ENCODE data around the gene RUNX1.

The RUNX1 gene

DNA sequence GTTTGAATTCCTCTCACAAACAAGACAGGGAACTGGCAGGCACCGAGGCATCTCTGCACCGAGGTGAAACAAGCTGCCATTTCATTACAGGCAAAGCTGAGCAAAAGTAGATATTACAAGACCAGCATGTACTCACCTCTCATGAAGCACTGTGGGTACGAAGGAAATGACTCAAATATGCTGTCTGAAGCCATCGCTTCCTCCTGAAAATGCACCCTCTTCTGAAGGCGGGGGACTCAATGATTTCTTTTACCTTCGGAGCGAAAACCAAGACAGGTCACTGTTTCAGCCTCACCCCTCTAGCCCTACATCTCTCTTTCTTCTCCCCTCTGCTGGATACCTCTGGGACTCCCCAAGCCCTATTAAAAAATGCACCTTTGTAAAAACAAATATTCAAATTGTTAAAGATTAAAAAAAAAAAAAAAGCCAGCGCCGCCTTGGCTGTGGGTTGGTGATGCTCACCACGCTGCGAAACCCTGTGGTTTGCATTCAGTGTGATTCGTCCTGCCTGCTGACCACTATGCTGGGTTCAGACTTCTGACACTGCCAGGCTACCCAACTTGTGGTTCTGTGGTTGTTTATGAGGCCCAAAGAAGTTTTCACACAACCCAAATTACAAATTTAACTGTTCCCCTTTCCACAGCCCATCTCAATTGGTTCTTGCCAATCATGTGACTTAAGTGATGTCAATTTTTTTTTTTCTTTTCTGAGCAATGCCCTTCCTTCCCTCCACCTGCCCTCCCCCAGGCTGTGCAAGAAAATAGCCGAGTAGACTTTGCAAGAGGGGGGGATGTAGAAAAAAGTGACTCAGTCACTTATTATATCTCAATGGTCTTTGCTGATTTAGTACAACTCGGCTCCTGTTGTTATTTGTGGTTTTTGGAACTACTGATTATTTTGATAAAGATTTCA lies at the start of gene RUNX1:
RUNX1 (minus strand) TSS at position 597 of the 912 bp plus-strand sequence.
- H3K27ac ChIP-seq: peak within 1 kb of the TSS; percentile 94
- H3K9me3 ChIP-seq: no peaks in the 10 kb centered on the region
- peak within 1 kb of the TSS; percentile 74 to 83 for H3K4me3 ChIP-seq (ENCODE audit: low read depth in 1 of 2, low read length in 1 of 2)
- peaks cover 68 to 74% of the 10 kb centered on the region in 2 experiments for H3K4me1 ChIP-seq (ENCODE audit: control insufficient read depth in 1 of 2, insufficient read depth in 1 of 2, low read depth in 1 of 2, low read length in 1 of 2)
- H3K36me3 ChIP-seq: no peaks in the 10 kb centered on the region
- H3K27me3 ChIP-seq: no peaks in the 10 kb centered on the region
- TF ChIP-seq, protein P1, sequence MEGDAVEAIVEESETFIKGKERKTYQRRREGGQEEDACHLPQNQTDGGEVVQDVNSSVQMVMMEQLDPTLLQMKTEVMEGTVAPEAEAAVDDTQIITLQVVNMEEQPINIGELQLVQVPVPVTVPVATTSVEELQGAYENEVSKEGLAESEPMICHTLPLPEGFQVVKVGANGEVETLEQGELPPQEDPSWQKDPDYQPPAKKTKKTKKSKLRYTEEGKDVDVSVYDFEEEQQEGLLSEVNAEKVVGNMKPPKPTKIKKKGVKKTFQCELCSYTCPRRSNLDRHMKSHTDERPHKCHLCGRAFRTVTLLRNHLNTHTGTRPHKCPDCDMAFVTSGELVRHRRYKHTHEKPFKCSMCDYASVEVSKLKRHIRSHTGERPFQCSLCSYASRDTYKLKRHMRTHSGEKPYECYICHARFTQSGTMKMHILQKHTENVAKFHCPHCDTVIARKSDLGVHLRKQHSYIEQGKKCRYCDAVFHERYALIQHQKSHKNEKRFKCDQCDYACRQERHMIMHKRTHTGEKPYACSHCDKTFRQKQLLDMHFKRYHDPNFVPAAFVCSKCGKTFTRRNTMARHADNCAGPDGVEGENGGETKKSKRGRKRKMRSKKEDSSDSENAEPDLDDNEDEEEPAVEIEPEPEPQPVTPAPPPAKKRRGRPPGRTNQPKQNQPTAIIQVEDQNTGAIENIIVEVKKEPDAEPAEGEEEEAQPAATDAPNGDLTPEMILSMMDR (IDR thresholded peaks at IDR 0.05): no peak

DNA sequence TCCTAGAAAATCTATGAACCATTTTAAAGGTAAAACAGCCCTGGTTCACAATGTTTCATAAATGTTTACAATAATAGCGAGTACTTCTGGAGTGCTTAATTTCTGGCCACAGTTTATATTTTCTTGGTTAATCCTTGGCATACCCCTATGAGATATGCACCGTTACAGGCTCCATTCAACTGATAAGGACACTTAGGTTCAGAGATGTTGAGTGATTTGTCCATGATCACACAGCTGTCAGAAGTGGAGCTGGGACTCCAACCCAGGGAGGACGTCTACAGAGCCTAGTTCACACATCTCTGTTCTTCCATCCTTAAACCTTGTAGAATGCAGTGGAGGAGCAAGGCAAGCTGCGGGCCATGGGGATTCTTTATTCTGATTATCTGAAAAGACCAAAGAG lies 48.4 kb upstream of the RUNX1 start:
- no peak overlapping the region for H3K27ac ChIP-seq
- no peaks in the 10 kb centered on the region for H3K9me3 ChIP-seq
- H3K36me3 ChIP-seq: no peaks in the 10 kb centered on the region
- H3K4me3 ChIP-seq (ENCODE audit: low read depth in 1 of 2, low read length in 1 of 2): no peak overlapping the region
- TF ChIP-seq, protein P1 (IDR thresholded peaks at IDR 0.05): no peak
- no peaks in the 10 kb centered on the region for H3K27me3 ChIP-seq
- peaks cover 9 to 11% of the 10 kb centered on the region in 2 experiments for H3K4me1 ChIP-seq (ENCODE audit: control insufficient read depth in 1 of 2, insufficient read depth in 1 of 2, low read depth in 1 of 2, low read length in 1 of 2)

DNA sequence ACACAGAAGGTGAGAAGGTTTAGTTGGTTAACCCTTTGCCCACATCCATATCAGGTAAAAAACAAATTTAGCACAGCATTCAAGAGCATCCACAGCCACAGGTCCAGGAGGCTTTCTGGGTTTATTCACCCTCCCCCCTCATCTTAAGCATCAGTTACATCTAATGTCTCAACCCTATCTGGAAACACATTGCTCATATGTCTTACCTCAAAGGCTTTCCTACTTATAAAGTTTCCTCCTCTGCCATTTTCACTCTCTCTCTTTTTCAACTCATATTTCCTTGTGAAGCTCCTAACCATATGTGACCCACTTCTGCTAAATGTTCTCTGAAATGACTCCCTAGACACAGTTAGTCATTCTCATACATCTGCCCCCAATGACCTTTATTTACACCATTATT lies 47.9 kb upstream of the RUNX1 start:
- Histone ChIP-seq H3K4me3 (ENCODE audit: low read depth in 1 of 2, low read length in 1 of 2) (no peak overlapping the region), H3K4me1 (ENCODE audit: control insufficient read depth in 1 of 2, insufficient read depth in 1 of 2, low read depth in 1 of 2, low read length in 1 of 2) (peaks cover 4 to 5% of the 10 kb centered on the region in 2 experiments), H3K9me3 (no peaks in the 10 kb centered on the region), H3K27ac (no peak overlapping the region), H3K36me3 (no peaks in the 10 kb centered on the region), H3K27me3 (no peaks in the 10 kb centered on the region)
- TF ChIP-seq, protein P1 (IDR thresholded peaks at IDR 0.05): no peak

DNA sequence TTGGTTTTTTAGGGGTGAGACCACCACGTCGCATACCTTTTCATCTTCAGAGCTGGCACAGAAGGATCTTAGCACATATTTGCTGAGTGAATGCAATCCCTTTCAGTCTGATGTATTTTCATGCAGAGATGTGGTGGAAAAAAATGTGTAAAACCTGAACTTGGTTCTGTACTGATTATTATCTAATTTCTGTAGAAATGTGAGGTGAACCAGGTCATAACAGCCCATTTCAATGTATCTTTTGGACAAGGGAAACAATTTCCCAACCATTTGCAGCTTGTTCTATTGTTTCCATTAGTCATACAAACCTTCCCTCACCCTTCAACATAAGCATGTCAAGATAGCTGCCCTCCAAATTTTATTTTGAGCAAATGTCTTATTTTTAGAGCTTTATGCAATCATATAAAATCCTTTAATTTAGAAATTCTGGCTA lies 46.8 kb upstream of the RUNX1 start:
- no peak overlapping the region for H3K27ac ChIP-seq
- no peaks in the 10 kb centered on the region for H3K4me1 ChIP-seq (ENCODE audit: control insufficient read depth in 1 of 2, insufficient read depth in 1 of 2, low read depth in 1 of 2, low read length in 1 of 2)
- H3K9me3 ChIP-seq: no peaks in the 10 kb centered on the region
- H3K4me3 ChIP-seq (ENCODE audit: low read depth in 1 of 2, low read length in 1 of 2): no peak overlapping the region
- TF ChIP-seq, protein P1 (IDR thresholded peaks at IDR 0.05): no peak
- H3K27me3 ChIP-seq: no peaks in the 10 kb centered on the region
- no peaks in the 10 kb centered on the region for H3K36me3 ChIP-seq

DNA sequence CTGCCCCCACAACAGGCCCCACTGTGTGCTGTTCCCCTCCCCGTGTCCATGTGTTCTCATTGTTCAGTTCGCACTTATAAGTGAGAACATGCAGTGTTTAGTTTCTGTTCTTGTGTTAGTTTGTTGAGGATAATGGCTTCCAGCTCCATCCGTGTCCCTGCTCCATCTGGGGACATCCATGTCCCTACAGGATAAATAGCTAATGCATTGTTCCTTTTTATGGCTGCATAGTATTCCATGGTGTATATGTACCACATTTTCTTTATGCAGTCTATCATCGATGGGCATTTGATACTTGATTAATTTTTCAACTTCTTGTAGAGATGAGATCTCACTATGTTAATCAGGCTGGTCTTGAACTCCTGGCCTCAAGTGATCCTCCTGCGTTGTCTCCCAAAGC lies 44.4 kb upstream of the RUNX1 start:
- no peak overlapping the region for H3K27ac ChIP-seq

More for the DNA sequence above, 44.4 kb upstream of the RUNX1 start:
- Histone ChIP-seq H3K4me1 (ENCODE audit: control insufficient read depth in 1 of 2, insufficient read depth in 1 of 2, low read depth in 1 of 2, low read length in 1 of 2) (no peaks in the 10 kb centered on the region), H3K27me3 (no peaks in the 10 kb centered on the region), H3K9me3 (no peaks in the 10 kb centered on the region), H3K4me3 (ENCODE audit: low read depth in 1 of 2, low read length in 1 of 2) (no peak overlapping the region), H3K36me3 (no peaks in the 10 kb centered on the region)
- TF ChIP-seq, protein P1 (IDR thresholded peaks at IDR 0.05): no peak
